SK-N-SH (cell line): ENCODE data around the gene SLC24A3. TPM values are rescaled to one million over a fixed set of nuclear protein-coding genes. Genes with fewer than 3 reads are reported as not detected.

ENCODE experiments used
- CTCF ChIA-PET: fragments of 300-600, 350-600 bp; formaldehyde crosslinking; extraction: SDS; loops from one replicate; lab custom pipeline; 2021; lab: Yijun Ruan, JAX
- POLR2A ChIA-PET: fragments of 350-600 bp; sonication (Branson Sonifier 250); formaldehyde crosslinking; extraction: SDS; loops from one replicate; lab custom pipeline; 2020; ENCODE audit warnings: antibody characterized with exemption, inconsistent platforms; lab: Yijun Ruan, JAX
- DNase-seq: peaks from one replicate; pipeline ENCODE4 v3.0.0; 2012
- H2AFZ ChIP-seq: fragments of 200-600 bp; sonication (generic); 2 replicates; pipeline ENCODE4 v1.8.1; 2016; ENCODE audit warnings: antibody characterized with exemption, mild to moderate bottlenecking, low read depth
- H3F3A ChIP-seq: fragments of 200-600 bp; sonication (generic); replicated peaks from 2 replicates; pipeline ENCODE3; 2016; ENCODE audit warnings: antibody characterized with exemption, mild to moderate bottlenecking; ENCODE audit not compliant: insufficient read depth
- H3K27ac ChIP-seq, 2 experiments: fragments of 200-500 bp in 1 of 2; fragments of 200-600 bp in 1 of 2; sonication (Bioruptor generic) in 1 of 2; sonication (generic), shearing (Covaris generic) in 1 of 2; 2 replicates each; pipeline versions ENCODE4 v1.5.1 to v1.6.1; 2014 to 2016; ENCODE audit warnings: low read depth in 2 of 2, inconsistent platforms in 1 of 2, low read length in 1 of 2, mild to moderate bottlenecking in 1 of 2, mixed read lengths in 1 of 2
- H3K27me3 ChIP-seq: fragments of 200-600 bp; sonication (generic), shearing (Covaris generic); 2 replicates; pipeline ENCODE4 v1.6.1; 2016; ENCODE audit warnings: mixed run types; ENCODE audit not compliant: insufficient read depth
- H3K36me3 ChIP-seq, 2 experiments: fragments of 200-500 bp in 1 of 2; fragments of 200-600 bp in 1 of 2; sonication (Bioruptor generic) in 1 of 2; sonication (generic) in 1 of 2; replicated peaks in 1 of 2; 2 replicates each; pipeline versions ENCODE3 to v1.5.1; 2014 to 2016; ENCODE audit warnings: low read length in 1 of 2, mild to moderate bottlenecking in 1 of 2; ENCODE audit not compliant: insufficient read depth in 2 of 2, control insufficient read depth in 1 of 2
- H3K4me1 ChIP-seq, 2 experiments: fragments of 200-500 bp in 1 of 2; fragments of 200-600 bp in 1 of 2; sonication (Bioruptor generic) in 1 of 2; sonication (generic), shearing (Covaris generic) in 1 of 2; 2 replicates each; pipeline versions ENCODE4 v1.5.1 to v1.6.1; 2014 to 2016; ENCODE audit warnings: low read depth in 1 of 2, low read length in 1 of 2, mixed run types in 1 of 2; ENCODE audit not compliant: insufficient read depth in 2 of 2, control insufficient read depth in 1 of 2
- H3K4me2 ChIP-seq: fragments of 200-600 bp; sonication (generic), shearing (Covaris generic); 2 replicates; pipeline ENCODE4 v1.6.1; 2017; ENCODE audit warnings: mixed run types
- H3K4me3 ChIP-seq, 2 experiments: fragments of 200-500 bp in 1 of 2; fragments of 200-600 bp in 1 of 2; sonication (Bioruptor generic) in 1 of 2; sonication (generic), shearing (Covaris generic) in 1 of 2; 2 replicates each; pipeline versions ENCODE4 v1.5.1 to v1.8.1; 2014 to 2016; ENCODE audit warnings: low read depth in 2 of 2, inconsistent platforms in 1 of 2, low read length in 1 of 2, mild to moderate bottlenecking in 1 of 2, mixed read lengths in 1 of 2, moderate library complexity in 1 of 2
- H3K79me2 ChIP-seq: fragments of 200-600 bp; sonication (generic); 2 replicates; pipeline ENCODE4 v1.8.1; 2017; ENCODE audit warnings: mild to moderate bottlenecking; ENCODE audit not compliant: insufficient read depth
- H3K9ac ChIP-seq: fragments of 200-600 bp; sonication (generic); 2 replicates; pipeline ENCODE4 v1.6.1; 2017; ENCODE audit warnings: mixed run types
- H3K9me2 ChIP-seq: fragments of 200-600 bp; sonication (generic); 2 replicates; pipeline ENCODE4 v1.6.1; 2017; ENCODE audit warnings: mixed run types
- H3K9me3 ChIP-seq: fragments of 200-600 bp; sonication (generic); 2 replicates; pipeline ENCODE4 v1.6.1; 2017; ENCODE audit warnings: mixed run types, mild to moderate bottlenecking, moderate library complexity
- H4K20me1 ChIP-seq: fragments of 200-600 bp; sonication (generic); 2 replicates; pipeline ENCODE4 v1.6.1; 2017; ENCODE audit warnings: mild to moderate bottlenecking, mixed run types; ENCODE audit not compliant: insufficient read depth
- CHD2 ChIP-seq: fragments of 150-350 bp; IDR thresholded peaks from 2 replicates; pipeline ENCODE4 v1.6.1; 2018; ENCODE audit warnings: low read length; ENCODE audit not compliant: partially characterized antibody
- EZH2phosphoT487 ChIP-seq: fragments of 200-600 bp; sonication (generic); IDR thresholded peaks from 2 replicates; pipeline ENCODE4 v1.6.1; 2017; ENCODE audit warnings: low read depth, mixed run types, mild to moderate bottlenecking, antibody characterized with exemption, moderate library complexity, borderline replicate concordance
- FOSL2 ChIP-seq: IDR thresholded peaks from 2 replicates; pipeline ENCODE4 v1.4.0; 2012; ENCODE audit warnings: low read depth, mild to moderate bottlenecking, moderate library complexity, borderline replicate concordance
- FOXM1 ChIP-seq: IDR thresholded peaks from 2 replicates; pipeline ENCODE4 v1.4.0; 2012; ENCODE audit warnings: low read depth, mild to moderate bottlenecking
- MAX ChIP-seq: IDR thresholded peaks from 2 replicates; pipeline ENCODE4 v1.4.0; 2012; ENCODE audit warnings: low read depth
- NFIC ChIP-seq: IDR thresholded peaks from 2 replicates; pipeline ENCODE4 v1.4.0; 2012; ENCODE audit warnings: borderline replicate concordance
- PBX3 ChIP-seq: IDR thresholded peaks from 2 replicates; pipeline ENCODE4; 2012
- RCOR1 ChIP-seq: fragments of 150-350 bp; IDR thresholded peaks from 2 replicates; pipeline ENCODE4 v1.6.1; 2017; ENCODE audit warnings: antibody characterized with exemption, low read length
- REST ChIP-seq: IDR thresholded peaks from 2 replicates; pipeline ENCODE4 v1.6.1; 2012; ENCODE audit warnings: mild to moderate bottlenecking, low read depth, low read length, moderate library complexity
- RXRA ChIP-seq: IDR thresholded peaks from 2 replicates; pipeline ENCODE4 v1.4.0; 2012; ENCODE audit warnings: low read depth, mild to moderate bottlenecking, borderline replicate concordance
- SMC3 ChIP-seq: IDR thresholded peaks from 2 replicates; pipeline ENCODE4 v1.6.1; 2012; ENCODE audit warnings: low read depth, low read length, improper control_type of control experiment
- TAF1 ChIP-seq: IDR thresholded peaks from 2 replicates; pipeline ENCODE4 v1.6.1; 2012; ENCODE audit warnings: low read depth, mild to moderate bottlenecking, low read length, moderate library complexity, borderline replicate concordance
- USF1 ChIP-seq: IDR thresholded peaks from 2 replicates; pipeline ENCODE4 v1.4.0; 2012; ENCODE audit warnings: low read depth, borderline replicate concordance
- YY1 ChIP-seq: IDR thresholded peaks from 2 replicates; pipeline ENCODE4 v1.4.0; 2012; ENCODE audit warnings: low read depth, mild to moderate bottlenecking
- ZBTB33 ChIP-seq: IDR thresholded peaks from 2 replicates; pipeline ENCODE4 v1.4.0; 2012; ENCODE audit warnings: low read depth, borderline replicate concordance
- whole genome bisulfite sequencing: methylation state at CpG from one replicate; pipeline ENCODE4 v1.1.6; 2017; ENCODE audit warnings: low lambda C conversion rate; 5-methylcytosine and 5-hydroxymethylcytosine counted together
- polyA plus RNA-seq, 3 experiments: library from polyadenylated mRNA; depleted of rRNA; stranded (reverse); fragments of >200 nt; gene quantifications; 2 replicates each; pipeline ENCODE4 v1.2.3, GENCODE V29; 2012
- TF ChIP-seq, protein P1 (sequence below): fragments of 200-600 bp; sonication (generic); IDR thresholded peaks from 2 replicates; pipeline ENCODE4 v1.6.1; 2017; ENCODE audit warnings: antibody characterized with exemption, mild to moderate bottlenecking, moderate library complexity

The SLC24A3 gene
- polyA plus RNA-seq, 1 of the 3 experiments (the other 2 are of a cell fraction), result not detected

GRCh38 chr20:19618711-19619110 lies 406.3 kb downstream of the SLC24A3 start:
- Histone ChIP-seq H3K4me2 (no peak overlapping the region), H3K79me2 (no peaks in the 10 kb centered on the region), H3K9me3 (no peaks in the 10 kb centered on the region), H3K9me2 (no peaks in the 10 kb centered on the region), H2AFZ (no peak overlapping the region), H3K4me3 (no peak overlapping the region), H3K27ac (no peak overlapping the region), H3K4me1 (no peaks in the 10 kb centered on the region; a peak in 1 of 4 replicates), H3K9ac (no peak overlapping the region), H3K36me3 (no peaks in the 10 kb centered on the region), H3F3A (no peaks in the 10 kb centered on the region), H3K27me3 (peaks cover 10% of the 10 kb centered on the region; the same call in 1 of the 2 replicates), H4K20me1 (no peaks in the 10 kb centered on the region)
- ChIA-PET CTCF (interaction anchor here (0.8 to 1.9 kb wide), 3 partner anchors 10 to 43 kb away, joined by 3 to 9 read pairs (median 3); no protein-coding TSS in a partner anchor), POLR2A (no interaction called here)
- no peak for TF ChIP-seq RXRA
- no peak for TF ChIP-seq MAX
- no peak for TF ChIP-seq NFIC
- TF ChIP-seq TAF1, result no peak
- TF ChIP-seq USF1, result no peak
- TF ChIP-seq YY1, result no peak
- TF ChIP-seq RCOR1, result no peak
- no peak for TF ChIP-seq FOXM1
- TF ChIP-seq ZBTB33, result no peak
- no peak for TF ChIP-seq SMC3
- no peak for TF ChIP-seq CHD2
- no peak for DNase-seq
- WGBS, result 0% methylated on average over 5 of the region's 5 CpGs

DNA sequence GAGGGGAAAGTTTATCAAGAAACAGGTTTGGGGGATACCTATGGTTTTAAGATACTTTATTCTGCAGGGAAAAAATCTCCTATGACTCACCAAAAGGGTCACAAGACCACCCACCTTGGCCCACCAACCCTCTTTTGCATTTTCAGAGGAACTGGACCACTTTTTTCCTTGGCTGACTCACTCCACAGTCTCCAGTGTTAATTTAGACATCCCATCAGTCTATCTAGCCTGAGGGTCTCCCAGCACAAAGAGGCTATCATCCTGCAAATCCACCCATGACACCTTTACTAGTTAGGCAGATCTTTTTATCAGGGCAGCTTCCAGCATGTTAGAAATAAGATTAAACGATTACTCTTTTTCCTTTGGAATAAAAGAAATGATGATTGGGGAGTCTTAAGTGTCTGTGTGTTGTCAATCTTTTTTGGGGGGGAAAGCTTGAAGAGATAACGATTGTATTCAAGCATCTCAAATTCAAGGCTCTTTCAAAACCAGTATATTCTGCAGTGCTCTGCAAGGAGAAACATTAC lies 407.5 kb downstream of the SLC24A3 start:
- no peak for DNase-seq
- 0% methylated on average over 2 of the region's 2 CpGs for WGBS
- Histone ChIP-seq H3K79me2 (no peaks in the 10 kb centered on the region), H3K36me3 (no peaks in the 10 kb centered on the region), H3K4me2 (no peak overlapping the region), H4K20me1 (no peaks in the 10 kb centered on the region), H3K27ac (no peak overlapping the region), H3F3A (no peaks in the 10 kb centered on the region), H3K9me2 (no peaks in the 10 kb centered on the region), H3K9ac (no peak overlapping the region), H3K4me1 (no peaks in the 10 kb centered on the region; a peak in 1 of 4 replicates), H2AFZ (no peak overlapping the region), H3K4me3 (no peak overlapping the region), H3K9me3 (no peaks in the 10 kb centered on the region), H3K27me3 (peaks cover 10% of the 10 kb centered on the region; the same call in 1 of the 2 replicates)
- CTCF ChIA-PET, result interaction anchor here (0.6 to 1.7 kb wide), 4 partner anchors 9 to 414 kb away, joined by 3 to 7 read pairs (median 6); no protein-coding TSS in a partner anchor
- TF ChIP-seq, protein P1, sequence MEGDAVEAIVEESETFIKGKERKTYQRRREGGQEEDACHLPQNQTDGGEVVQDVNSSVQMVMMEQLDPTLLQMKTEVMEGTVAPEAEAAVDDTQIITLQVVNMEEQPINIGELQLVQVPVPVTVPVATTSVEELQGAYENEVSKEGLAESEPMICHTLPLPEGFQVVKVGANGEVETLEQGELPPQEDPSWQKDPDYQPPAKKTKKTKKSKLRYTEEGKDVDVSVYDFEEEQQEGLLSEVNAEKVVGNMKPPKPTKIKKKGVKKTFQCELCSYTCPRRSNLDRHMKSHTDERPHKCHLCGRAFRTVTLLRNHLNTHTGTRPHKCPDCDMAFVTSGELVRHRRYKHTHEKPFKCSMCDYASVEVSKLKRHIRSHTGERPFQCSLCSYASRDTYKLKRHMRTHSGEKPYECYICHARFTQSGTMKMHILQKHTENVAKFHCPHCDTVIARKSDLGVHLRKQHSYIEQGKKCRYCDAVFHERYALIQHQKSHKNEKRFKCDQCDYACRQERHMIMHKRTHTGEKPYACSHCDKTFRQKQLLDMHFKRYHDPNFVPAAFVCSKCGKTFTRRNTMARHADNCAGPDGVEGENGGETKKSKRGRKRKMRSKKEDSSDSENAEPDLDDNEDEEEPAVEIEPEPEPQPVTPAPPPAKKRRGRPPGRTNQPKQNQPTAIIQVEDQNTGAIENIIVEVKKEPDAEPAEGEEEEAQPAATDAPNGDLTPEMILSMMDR, result no peak
- TF ChIP-seq REST (no peak), FOSL2 (no peak), PBX3 (no peak), EZH2phosphoT487 (no peak)
- POLR2A ChIA-PET, result no interaction called here
